Keratinocyte (primary cell): ENCODE data around the gene REPIN1.
A peak's percentile ranks its signal among the peaks of the same experiment; 100 is the strongest.

Experiments
- CTCF ChIP-seq, 3 experiments: IDR thresholded peaks in 1 of 3; conservative IDR thresholded peaks in 1 of 3; optimal IDR thresholded peaks in 1 of 3; 2 replicates in 2 of 3; 3 replicates in 1 of 3; pipeline versions ENCODE3 to v1.5.1; 2011; ENCODE audit warnings: low read length in 3 of 3, mild to moderate bottlenecking in 3 of 3, moderate library complexity in 2 of 3, control low read depth in 1 of 3, inconsistent platforms in 1 of 3; ENCODE audit not compliant: insufficient read depth in 2 of 3; ENCODE audit errors: extremely low read depth in 1 of 3
- EZH2 ChIP-seq: IDR thresholded peaks from one replicate; pipeline ENCODE4 v1.6.1; 2012; ENCODE audit warnings: inconsistent platforms, mild to moderate bottlenecking, low read length, moderate library complexity

- TF ChIP-seq EZH2, result no peak
- TF ChIP-seq CTCF (optimal IDR thresholded peaks at IDR 0.05 in 1 of 3, IDR thresholded peaks at IDR 0.05 in 1 of 3, conservative IDR thresholded peaks at IDR 0.05 in 1 of 3; ENCODE audit: extremely low read depth in 1 of 3, insufficient read depth in 2 of 3, low read length in 3 of 3), result peak in 1 of 3 experiments; percentile 49
Measured at GRCh38 chr7:150382123-150382843, 13.7 kb downstream of the REPIN1 start.
